ENCODE data around the gene CDK9.

The CDK9 gene

GRCh38 chr9:127771570-127772189 lies 14.2 kb upstream of the CDK9 start:
- TF ChIP-seq ELF4 (IDR thresholded peaks at IDR 0.05) (no peak), LEF1 (IDR thresholded peaks at IDR 0.05; ENCODE audit: borderline replicate concordance) (no peak), FOXK2 (IDR thresholded peaks at IDR 0.05) (no peak), HDGF (IDR thresholded peaks at IDR 0.05; ENCODE audit: borderline replicate concordance) (no peak), ZNF384 (IDR thresholded peaks at IDR 0.05) (no peak), BHLHE40 (IDR thresholded peaks at IDR 0.05; ENCODE audit: borderline replicate concordance) (no peak), PKNOX1 (IDR thresholded peaks at IDR 0.05) (no peak), FOXM1 (IDR thresholded peaks at IDR 0.05; ENCODE audit: borderline replicate concordance) (no peak), SP1 (IDR thresholded peaks at IDR 0.05) (no peak), FOXA1 (IDR thresholded peaks at IDR 0.05) (no peak), TARDBP (IDR thresholded peaks at IDR 0.05) (no peak), SUZ12 (IDR thresholded peaks at IDR 0.05) (no peak), L3MBTL2 (conservative IDR thresholded peaks at IDR 0.05) (no peak), NFRKB (IDR thresholded peaks at IDR 0.05) (no peak), ARNT (IDR thresholded peaks at IDR 0.05) (no peak), CTBP1 (IDR thresholded peaks at IDR 0.05; ENCODE audit: borderline replicate concordance) (no peak)
- ChIA-PET POLR2A (interaction anchor here (1.0 to 1.2 kb wide), 2 partner anchors 14 to 37 kb away, joined by 9 read pairs; partner anchors contain the start of genes CDK9 and TOR2A), CTCF (interaction anchor here (1.0 to 1.3 kb wide), 4 partner anchors 11 to 150 kb away, joined by 3 to 10 read pairs (median 5); partner anchors contain the start of genes CDK9 and TOR2A)
- DNase-seq (ENCODE audit: extremely low spot score), result no peak

- CTCF ChIA-PET, result no interaction called here
- POLR2A ChIA-PET, result no interaction called here
- TF ChIP-seq ARNT (IDR thresholded peaks at IDR 0.05) (no peak), PKNOX1 (IDR thresholded peaks at IDR 0.05) (no peak), SP1 (IDR thresholded peaks at IDR 0.05) (no peak), FOXM1 (IDR thresholded peaks at IDR 0.05; ENCODE audit: borderline replicate concordance) (no peak), SUZ12 (IDR thresholded peaks at IDR 0.05) (no peak), TARDBP (IDR thresholded peaks at IDR 0.05) (no peak), FOXK2 (IDR thresholded peaks at IDR 0.05) (no peak), ZNF384 (IDR thresholded peaks at IDR 0.05) (no peak; the same call in 1 of the 2 replicates), NFRKB (IDR thresholded peaks at IDR 0.05) (no peak), BHLHE40 (IDR thresholded peaks at IDR 0.05; ENCODE audit: borderline replicate concordance) (no peak), L3MBTL2 (conservative IDR thresholded peaks at IDR 0.05) (no peak), FOXA1 (IDR thresholded peaks at IDR 0.05) (no peak), ELF4 (IDR thresholded peaks at IDR 0.05) (no peak)
- no peak for DNase-seq (ENCODE audit: extremely low spot score)
Measured at GRCh38 chr9:127772603-127773002, 13.2 kb upstream of the CDK9 start.

DNA sequence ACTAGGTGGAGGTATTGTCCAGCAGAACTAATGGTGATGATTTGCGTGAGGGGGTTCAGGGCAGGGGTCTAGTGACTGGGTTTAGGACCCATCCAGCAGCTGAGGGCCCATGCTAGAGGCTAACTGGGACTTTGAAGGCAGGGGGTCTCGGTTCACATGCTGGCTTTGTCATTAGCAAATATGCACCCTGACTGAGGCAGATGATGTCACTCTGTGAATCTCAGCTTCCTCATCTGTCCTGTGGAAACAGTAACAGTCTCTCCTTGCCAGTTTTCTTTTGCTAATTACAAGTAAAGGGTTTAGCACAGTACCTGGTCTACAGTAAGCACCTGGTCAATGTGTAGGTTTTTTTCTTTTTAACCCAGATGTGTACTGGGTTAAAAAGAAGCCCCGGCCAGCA lies 12.6 kb upstream of the CDK9 start:
- CTCF ChIA-PET, result no interaction called here
- POLR2A ChIA-PET, result no interaction called here
- no peak for TF ChIP-seq NFRKB (IDR thresholded peaks at IDR 0.05)
- DNase-seq (ENCODE audit: extremely low spot score), result no peak

DNA sequence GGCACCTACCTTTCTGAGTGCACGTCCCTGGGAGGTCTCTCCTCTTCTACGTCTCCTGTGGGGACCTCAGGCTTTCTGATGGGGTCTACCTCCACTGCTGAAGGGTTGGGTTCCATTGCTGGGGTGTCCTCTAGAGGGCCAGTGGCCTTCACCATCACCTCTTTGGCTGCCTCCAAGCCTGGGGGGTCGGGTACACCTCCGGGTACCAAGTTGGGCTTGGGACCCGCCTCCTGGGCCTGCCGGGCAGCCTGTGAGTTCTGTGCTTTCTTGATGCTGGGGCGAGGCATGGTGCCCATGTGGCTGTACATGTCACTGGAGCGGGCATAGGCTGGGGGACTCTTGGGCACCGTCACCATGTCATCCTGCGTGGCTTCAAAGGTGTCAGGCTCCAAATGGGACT lies 11.9 kb upstream of the CDK9 start:
- ChIA-PET CTCF (no interaction called here), POLR2A (interaction anchor here (0.9 kb wide), 1 partner anchor 13 kb away, joined by 3 read pairs; no protein-coding TSS in a partner anchor)
- DNase-seq (ENCODE audit: extremely low spot score), result no peak
- TF ChIP-seq ELF4 (IDR thresholded peaks at IDR 0.05) (no peak), FOXA1 (IDR thresholded peaks at IDR 0.05) (no peak), TARDBP (IDR thresholded peaks at IDR 0.05) (no peak), HDGF (IDR thresholded peaks at IDR 0.05; ENCODE audit: borderline replicate concordance) (no peak), PKNOX1 (IDR thresholded peaks at IDR 0.05) (no peak), BHLHE40 (IDR thresholded peaks at IDR 0.05; ENCODE audit: borderline replicate concordance) (no peak)

- TF ChIP-seq FOXK2 (IDR thresholded peaks at IDR 0.05), result no peak
- TF ChIP-seq FOXA1 (IDR thresholded peaks at IDR 0.05), result no peak
- TF ChIP-seq L3MBTL2 (conservative IDR thresholded peaks at IDR 0.05), result no peak
- TF ChIP-seq SP1 (IDR thresholded peaks at IDR 0.05), result no peak
- TF ChIP-seq TARDBP (IDR thresholded peaks at IDR 0.05), result no peak
- TF ChIP-seq LEF1 (IDR thresholded peaks at IDR 0.05; ENCODE audit: borderline replicate concordance), result no peak
- no peak for TF ChIP-seq NFRKB (IDR thresholded peaks at IDR 0.05)
- no peak for TF ChIP-seq CTBP1 (IDR thresholded peaks at IDR 0.05; ENCODE audit: borderline replicate concordance)
- TF ChIP-seq FOXM1 (IDR thresholded peaks at IDR 0.05; ENCODE audit: borderline replicate concordance), result no peak
- TF ChIP-seq BHLHE40 (IDR thresholded peaks at IDR 0.05; ENCODE audit: borderline replicate concordance), result no peak
- TF ChIP-seq ARNT (IDR thresholded peaks at IDR 0.05), result no peak
- TF ChIP-seq ELF4 (IDR thresholded peaks at IDR 0.05), result no peak
- TF ChIP-seq SUZ12 (IDR thresholded peaks at IDR 0.05), result no peak
- no peak for TF ChIP-seq ZNF384 (IDR thresholded peaks at IDR 0.05)
- no peak for TF ChIP-seq PKNOX1 (IDR thresholded peaks at IDR 0.05)
- no peak for TF ChIP-seq HDGF (IDR thresholded peaks at IDR 0.05; ENCODE audit: borderline replicate concordance)
- POLR2A ChIA-PET, result no interaction called here
- CTCF ChIA-PET, result no interaction called here
- DNase-seq (ENCODE audit: extremely low spot score), result no peak
Measured at GRCh38 chr9:127776195-127776923, 9.5 kb upstream of the CDK9 start.
